Glutamatergic neuron (in vitro differentiated cells): Measurements from ENCODE around the gene IL1RAPL2. TPM values are rescaled to one million over a fixed set of nuclear protein-coding genes. Genes with fewer than 3 reads are reported as not detected.

ENCODE experiments used
- DNase-seq: peaks from one replicate; pipeline ENCODE4 v3.0.0; 2022
- H3K27ac Mint-ChIP-seq: one replicate; pipeline ENCODE4 v1.8.0; 2020; ENCODE audit warnings: mild to moderate bottlenecking, mixed read lengths, inconsistent platforms; ENCODE audit not compliant: unreplicated experiment
- H3K27me3 Mint-ChIP-seq: one replicate; pipeline ENCODE4 v1.8.0; 2020; ENCODE audit warnings: mild to moderate bottlenecking, moderate library complexity, mixed read lengths, inconsistent platforms; ENCODE audit not compliant: unreplicated experiment
- H3K36me3 Mint-ChIP-seq: one replicate; pipeline ENCODE4 v1.8.0; 2020; ENCODE audit warnings: mild to moderate bottlenecking, mixed read lengths, inconsistent platforms; ENCODE audit not compliant: unreplicated experiment
- H3K4me1 Mint-ChIP-seq: one replicate; pipeline ENCODE4 v1.8.0; 2020; ENCODE audit warnings: mild to moderate bottlenecking, low read depth, mixed read lengths, inconsistent platforms; ENCODE audit not compliant: unreplicated experiment
- H3K4me3 Mint-ChIP-seq: one replicate; pipeline ENCODE4 v1.8.0; 2020; ENCODE audit warnings: mild to moderate bottlenecking, mixed read lengths, inconsistent platforms; ENCODE audit not compliant: unreplicated experiment
- H3K9me3 Mint-ChIP-seq: one replicate; pipeline ENCODE4 v1.8.0; 2020; ENCODE audit warnings: mild to moderate bottlenecking, moderate library complexity, mixed read lengths, inconsistent platforms; ENCODE audit not compliant: unreplicated experiment
- total RNA-seq: library from RNA; stranded (reverse); fragmentation: NEBNext Ultra II Directional; extraction: Animal tissue kit (Norgen Biotek cat#: 25700); gene quantifications from one replicate; pipeline ENCODE4 v1.2.1, GENCODE V29; 2021; ENCODE audit not compliant: unreplicated experiment
- TF ChIP-seq, protein P1 (sequence below): fragments of 200-600 bp; sonication (generic); IDR thresholded peaks from one replicate; pipeline ENCODE4 v1.5.0; 2021; ENCODE audit not compliant: partially characterized antibody, unreplicated experiment

IL1RAPL2 gene
- total RNA-seq, 1 donor from 2014 or later: 0.76 TPM

DNA sequence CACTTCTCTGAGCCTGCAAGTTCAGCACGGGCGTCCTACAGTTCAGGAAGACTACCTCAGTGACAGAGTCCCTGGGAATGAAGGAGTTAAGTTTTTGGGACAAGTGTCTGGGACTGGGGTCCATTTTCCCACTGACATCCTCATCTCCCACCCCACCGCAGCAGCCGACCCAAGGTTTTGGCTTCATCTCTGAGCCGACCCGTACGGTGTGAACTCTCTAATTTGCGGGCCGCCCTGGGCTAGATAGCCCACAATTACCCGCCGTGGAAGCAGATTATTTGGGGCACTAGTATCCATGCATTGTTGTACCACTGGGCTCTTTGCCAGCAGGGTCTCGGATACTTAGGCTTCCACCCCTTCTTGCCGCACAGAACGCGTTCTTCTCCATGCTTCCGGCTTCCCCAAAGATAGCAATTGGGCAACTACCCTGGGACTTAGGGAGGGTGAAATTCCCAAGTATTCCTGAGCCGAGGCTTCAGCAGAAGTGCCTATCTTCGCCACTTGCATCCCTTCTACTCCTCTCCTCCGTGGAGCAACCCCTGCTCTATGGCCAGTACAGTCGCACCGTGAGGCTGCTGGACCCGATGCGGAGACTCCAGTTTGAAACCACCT lies 2.4 kb downstream of the IL1RAPL2 start:
- TF ChIP-seq, protein P1, sequence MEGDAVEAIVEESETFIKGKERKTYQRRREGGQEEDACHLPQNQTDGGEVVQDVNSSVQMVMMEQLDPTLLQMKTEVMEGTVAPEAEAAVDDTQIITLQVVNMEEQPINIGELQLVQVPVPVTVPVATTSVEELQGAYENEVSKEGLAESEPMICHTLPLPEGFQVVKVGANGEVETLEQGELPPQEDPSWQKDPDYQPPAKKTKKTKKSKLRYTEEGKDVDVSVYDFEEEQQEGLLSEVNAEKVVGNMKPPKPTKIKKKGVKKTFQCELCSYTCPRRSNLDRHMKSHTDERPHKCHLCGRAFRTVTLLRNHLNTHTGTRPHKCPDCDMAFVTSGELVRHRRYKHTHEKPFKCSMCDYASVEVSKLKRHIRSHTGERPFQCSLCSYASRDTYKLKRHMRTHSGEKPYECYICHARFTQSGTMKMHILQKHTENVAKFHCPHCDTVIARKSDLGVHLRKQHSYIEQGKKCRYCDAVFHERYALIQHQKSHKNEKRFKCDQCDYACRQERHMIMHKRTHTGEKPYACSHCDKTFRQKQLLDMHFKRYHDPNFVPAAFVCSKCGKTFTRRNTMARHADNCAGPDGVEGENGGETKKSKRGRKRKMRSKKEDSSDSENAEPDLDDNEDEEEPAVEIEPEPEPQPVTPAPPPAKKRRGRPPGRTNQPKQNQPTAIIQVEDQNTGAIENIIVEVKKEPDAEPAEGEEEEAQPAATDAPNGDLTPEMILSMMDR: no peak
- no peaks in the 10 kb centered on the region for H3K36me3 Mint-ChIP-seq
- no peak for DNase-seq
- peaks cover 2% of the 10 kb centered on the region for H3K9me3 Mint-ChIP-seq
- H3K4me3 Mint-ChIP-seq: no peak overlapping the region
- no peak overlapping the region for H3K27ac Mint-ChIP-seq
- H3K4me1 Mint-ChIP-seq: no peaks in the 10 kb centered on the region
- peaks cover 8% of the 10 kb centered on the region for H3K27me3 Mint-ChIP-seq

DNA sequence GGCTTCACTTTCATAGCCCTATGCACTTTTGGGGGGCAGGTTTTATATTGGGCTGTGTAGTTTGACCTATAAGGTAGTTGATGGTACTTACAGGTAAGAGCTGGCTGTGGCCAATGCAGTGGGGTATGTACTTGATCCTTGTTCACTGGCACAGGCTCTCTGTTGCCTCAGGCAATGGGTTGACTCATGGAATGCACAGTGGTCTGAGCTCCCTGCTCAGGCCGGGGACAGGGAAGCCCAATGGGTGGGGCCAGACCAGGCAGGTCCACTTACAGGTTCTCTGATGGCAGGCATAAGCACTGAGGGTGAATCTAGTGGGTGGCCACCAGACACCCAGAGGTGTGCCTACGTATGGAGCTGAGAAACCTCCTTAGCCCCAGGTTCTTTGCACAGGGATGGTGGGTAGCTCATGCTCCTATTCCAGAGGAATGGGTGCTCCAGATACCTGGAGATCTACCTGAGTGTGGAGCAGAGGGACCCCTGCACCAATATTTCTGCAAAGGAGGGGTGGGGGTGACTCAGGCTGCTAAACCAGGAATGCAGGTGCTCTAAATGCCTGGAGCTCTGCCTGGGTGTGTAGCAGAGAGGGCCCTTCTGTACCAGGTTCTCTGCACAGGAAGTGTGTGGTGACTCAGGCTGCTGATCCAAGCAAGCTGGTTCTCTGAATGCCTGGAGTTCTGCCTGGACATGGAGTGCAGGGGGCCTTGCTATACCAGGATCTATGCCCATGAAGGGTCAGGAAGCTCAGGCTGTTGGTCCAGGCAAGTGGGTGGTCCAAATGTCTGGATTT lies 52.3 kb downstream of the IL1RAPL2 start:
- Mint-ChIP-seq H3K27ac (no peak overlapping the region), H3K27me3 (no peaks in the 10 kb centered on the region), H3K9me3 (no peaks in the 10 kb centered on the region), H3K36me3 (no peaks in the 10 kb centered on the region), H3K4me1 (no peaks in the 10 kb centered on the region), H3K4me3 (no peak overlapping the region)
- DNase-seq: no peak
- TF ChIP-seq, protein P1: no peak

DNA sequence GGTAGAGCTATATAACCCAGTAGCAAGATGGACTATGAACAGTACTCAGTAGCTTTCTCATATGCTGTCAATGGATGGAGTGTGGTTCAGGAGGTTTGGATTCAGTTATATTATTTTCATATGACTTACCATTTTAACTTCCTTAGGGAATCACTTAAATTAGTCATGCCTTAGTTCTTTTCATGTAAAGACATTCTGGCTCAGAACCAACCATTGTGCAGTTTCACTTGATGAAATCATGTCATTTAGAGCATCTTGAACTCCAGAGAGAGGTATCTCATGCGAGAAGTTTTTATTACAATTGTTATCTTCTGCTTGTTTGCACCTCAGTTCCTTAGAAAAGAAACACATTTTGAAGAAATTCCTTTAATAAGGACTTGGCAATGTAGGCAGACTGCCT lies 55.8 kb downstream of the IL1RAPL2 start:
- Mint-ChIP-seq H3K9me3 (no peaks in the 10 kb centered on the region), H3K27ac (no peak overlapping the region), H3K4me3 (no peak overlapping the region), H3K36me3 (no peaks in the 10 kb centered on the region), H3K27me3 (no peaks in the 10 kb centered on the region), H3K4me1 (no peaks in the 10 kb centered on the region)
- DNase-seq: no peak
- TF ChIP-seq, protein P1: no peak

DNA sequence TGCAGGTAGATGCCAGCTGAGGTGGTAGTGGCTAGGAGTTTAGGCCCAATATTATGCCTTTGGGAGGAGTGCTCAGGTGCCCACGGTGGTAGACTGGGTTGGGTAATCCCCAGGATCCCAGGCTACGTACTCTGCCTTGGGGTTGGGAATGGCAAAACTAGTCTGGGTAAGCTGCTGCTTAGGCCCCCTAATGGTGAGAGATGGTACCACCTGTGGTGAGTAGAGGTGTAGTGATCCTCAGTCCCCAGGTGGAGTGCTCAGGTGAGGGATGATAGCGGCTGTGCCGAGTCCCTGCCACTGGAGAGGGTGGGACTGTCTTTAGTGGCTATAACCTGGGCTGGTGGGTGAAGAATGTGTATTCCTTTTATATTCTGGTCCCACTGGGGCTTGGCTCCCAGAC lies 75.2 kb downstream of the IL1RAPL2 start:
- Mint-ChIP-seq H3K9me3 (peaks cover 3% of the 10 kb centered on the region), H3K36me3 (no peaks in the 10 kb centered on the region), H3K4me1 (no peaks in the 10 kb centered on the region), H3K27ac (no peak overlapping the region), H3K4me3 (no peak overlapping the region), H3K27me3 (no peaks in the 10 kb centered on the region)
- TF ChIP-seq, protein P1: no peak
- DNase-seq: no peak

DNA sequence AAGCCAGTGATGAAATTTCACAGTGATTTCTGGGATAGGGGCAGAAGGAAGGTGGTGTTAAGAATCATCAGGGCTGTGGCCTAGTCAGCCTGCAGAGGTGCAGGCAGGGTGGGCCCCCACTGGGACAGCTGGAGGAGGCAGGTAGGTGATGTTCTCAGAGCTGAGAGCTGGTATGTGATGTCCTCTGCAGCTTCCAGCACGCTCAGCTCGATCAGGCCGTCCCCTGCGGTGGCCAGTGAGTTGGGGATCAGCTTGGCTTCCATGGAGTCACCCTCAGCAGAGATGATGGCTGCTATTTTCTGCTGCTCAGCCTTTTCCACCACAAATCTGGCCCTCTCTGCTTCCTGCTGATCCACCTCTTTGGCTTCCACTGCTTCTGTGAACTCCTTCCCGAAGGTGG lies 81.1 kb downstream of the IL1RAPL2 start:
- H3K4me3 Mint-ChIP-seq: no peak overlapping the region
- peaks cover under 1% of the 10 kb centered on the region for H3K9me3 Mint-ChIP-seq
- no peaks in the 10 kb centered on the region for H3K4me1 Mint-ChIP-seq
- peaks cover 4% of the 10 kb centered on the region for H3K36me3 Mint-ChIP-seq
- no peak for DNase-seq
- no peaks in the 10 kb centered on the region for H3K27me3 Mint-ChIP-seq
- TF ChIP-seq, protein P1: no peak
- H3K27ac Mint-ChIP-seq: no peak overlapping the region
